Body of pancreas (tissue), 4 donors: ENCODE results near the gene SPAG9. TPM values are rescaled to one million over a fixed set of nuclear protein-coding genes. Genes with fewer than 3 reads are reported as not detected.
A peak's percentile ranks its signal among the peaks of the same experiment; 100 is the strongest.

Experiments
- ATAC-seq: fragments of 150-250 bp; one replicate; pipeline ENCODE4 v1.9.1; 2016
- DNase-seq, 4 donors: peaks; one replicate each; pipeline ENCODE4 v3.0.0-alpha.2; 2019
- H3K27ac ChIP-seq, 4 donors: fragments of 200-600 bp; sonication (generic); 1 replicate in 3 of 4; 2 replicates in 1 of 4; pipeline versions ENCODE4 v1.5.1 to v1.6.1; 2016 to 2019; ENCODE audit warnings: mild to moderate bottlenecking in 1 of 4, mixed read lengths in 1 of 4, moderate library complexity in 1 of 4
- H3K27me3 ChIP-seq, 2 donors: fragments of 200-600 bp; sonication (generic); one replicate each; pipeline ENCODE4 v1.6.0; 2016; ENCODE audit warnings: mild to moderate bottlenecking in 1 of 2
- H3K36me3 ChIP-seq, 2 donors: fragments of 200-600 bp; sonication (generic); replicated peaks in 1 of 2; 2 replicates each; pipeline ENCODE4 v1.5.1; 2016; ENCODE audit warnings: low read depth in 2 of 2; ENCODE audit not compliant: insufficient read depth in 1 of 2
- H3K4me1 ChIP-seq: fragments of 200-600 bp; sonication (generic); one replicate; pipeline ENCODE4 v1.6.0; 2016
- H3K4me3 ChIP-seq, 2 donors: fragments of 200-600 bp; sonication (generic); 1 replicate in 1 of 2; 2 replicates in 1 of 2; pipeline ENCODE4 v1.5.1; 2016 to 2019
- H3K9me3 ChIP-seq, 3 donors: fragments of 200-600 bp; sonication (generic); 1 replicate in 2 of 3; 2 replicates in 1 of 3; pipeline ENCODE4 v1.5.1; 2016
- CTCF ChIP-seq, 7 experiments: fragments of 450-650 bp in 4 of 7; fragments of 200-600 bp in 3 of 7; sonication (generic) in 3 of 7; IDR thresholded peaks; one replicate each; pipeline ENCODE4 v1.5.1; 2016 to 2019; ENCODE audit warnings: antibody characterized with exemption in 7 of 7
- POLR2A ChIP-seq, 3 donors: fragments of 450-650 bp; IDR thresholded peaks; one replicate each; pipeline ENCODE4 v1.6.1; 2016; ENCODE audit warnings: antibody characterized with exemption in 3 of 3, mild to moderate bottlenecking in 2 of 3
- WGBS, 2 donors: methylation state at CpG; one replicate each; pipeline ENCODE4 v1.1.5; 2017; 5-methylcytosine and 5-hydroxymethylcytosine counted together
- intact Hi-C: fragments of 100-400 bp; cut with DNase I; formaldehyde crosslinking; loops from one replicate; pipeline ENCODE4 v1.15.1; 2023
- total RNA-seq, 2 donors: library from RNA; depleted of rRNA; stranded (reverse); fragments of >200 nt; gene quantifications; one replicate each; pipeline ENCODE4 v1.1.0, GENCODE V29; 2016

SPAG9 gene
- total RNA-seq, 2 donors from 2014 or later, result 49.8 to 76.8 TPM

- WGBS, 2 donors, result 80 to 81% methylated on average over 7 of the region's 7 CpGs
- Histone ChIP-seq H3K27me3 (no peaks in the 10 kb centered on the region), H3K4me3 (no peak overlapping the region), H3K36me3 (no peaks in the 10 kb centered on the region), H3K27ac (peak overlapping the region in 1 of 4 donors; percentile 68), H3K4me1 (peaks cover 27% of the 10 kb centered on the region), H3K9me3 (no peaks in the 10 kb centered on the region)
- DNase-seq (no peak), ATAC-seq (no peak)
- intact Hi-C loops, result no loop called here
- TF ChIP-seq POLR2A (IDR thresholded peaks at IDR 0.05), result no peak
- no peak for TF ChIP-seq CTCF (IDR thresholded peaks at IDR 0.05)
These were observed 75.7 kb downstream of the SPAG9 start for GRCh38 chr17:51044976-51045375.

GRCh38 chr17:51036084-51036483 is 84.6 kb downstream of the SPAG9 start:
- TF ChIP-seq CTCF (IDR thresholded peaks at IDR 0.05) (no peak), POLR2A (IDR thresholded peaks at IDR 0.05) (no peak)
- Histone ChIP-seq H3K4me3 (no peak overlapping the region), H3K9me3 (no peaks in the 10 kb centered on the region), H3K27ac (no peak overlapping the region), H3K36me3 (peaks cover 0 to 2% of the 10 kb centered on the region in 2 donors), H3K27me3 (no peaks in the 10 kb centered on the region), H3K4me1 (no peaks in the 10 kb centered on the region)
- 91 to 93% methylated on average over 3 of the region's 3 CpGs for WGBS, 2 donors
- ATAC-seq, result no peak
- intact Hi-C loops, result no loop called here
- DNase-seq, result no peak

DNA sequence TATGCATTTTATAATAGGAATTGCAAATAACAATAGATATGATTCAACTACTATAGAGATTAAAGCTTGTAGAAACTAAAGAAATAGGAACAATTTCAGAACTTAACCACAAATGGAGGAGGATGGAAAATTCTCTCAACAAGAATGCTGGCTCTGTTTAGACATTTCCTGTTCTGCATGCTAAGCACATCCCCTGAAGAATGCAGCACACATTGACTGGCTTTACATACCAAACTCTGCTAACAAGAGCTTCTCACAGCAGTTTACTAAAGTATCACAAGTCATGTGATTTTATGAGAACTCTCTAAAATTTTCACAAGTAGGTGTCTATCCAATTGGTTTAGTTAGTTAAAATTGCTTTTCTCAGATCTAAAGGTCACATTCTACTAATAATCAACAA is 85.2 kb downstream of the SPAG9 start:
- H3K9me3 ChIP-seq, result no peaks in the 10 kb centered on the region
- H3K36me3 ChIP-seq, result peaks cover 0 to 2% of the 10 kb centered on the region in 2 donors
- H3K27me3 ChIP-seq, result no peaks in the 10 kb centered on the region
- no peaks in the 10 kb centered on the region for H3K4me1 ChIP-seq
- intact Hi-C loops, result no loop called here
- no peak overlapping the region for H3K4me3 ChIP-seq
- ATAC-seq (no peak), DNase-seq (no peak)
- no peak overlapping the region for H3K27ac ChIP-seq
- TF ChIP-seq POLR2A (IDR thresholded peaks at IDR 0.05), result no peak
- TF ChIP-seq CTCF (IDR thresholded peaks at IDR 0.05), result no peak

- Histone ChIP-seq H3K36me3 (peaks cover 0 to 2% of the 10 kb centered on the region in 2 donors), H3K27me3 (no peaks in the 10 kb centered on the region), H3K4me1 (no peaks in the 10 kb centered on the region), H3K27ac (no peak overlapping the region), H3K9me3 (no peaks in the 10 kb centered on the region), H3K4me3 (no peak overlapping the region)
- TF ChIP-seq POLR2A (IDR thresholded peaks at IDR 0.05), result no peak
- TF ChIP-seq CTCF (IDR thresholded peaks at IDR 0.05), result no peak
- ATAC-seq (no peak), DNase-seq (no peak)
- 76 to 77% methylated on average over 2 of the region's 2 CpGs for WGBS, 2 donors
- intact Hi-C loops, result no loop called here
These were observed 85.9 kb downstream of the SPAG9 start for GRCh38 chr17:51034800-51035199.

DNA sequence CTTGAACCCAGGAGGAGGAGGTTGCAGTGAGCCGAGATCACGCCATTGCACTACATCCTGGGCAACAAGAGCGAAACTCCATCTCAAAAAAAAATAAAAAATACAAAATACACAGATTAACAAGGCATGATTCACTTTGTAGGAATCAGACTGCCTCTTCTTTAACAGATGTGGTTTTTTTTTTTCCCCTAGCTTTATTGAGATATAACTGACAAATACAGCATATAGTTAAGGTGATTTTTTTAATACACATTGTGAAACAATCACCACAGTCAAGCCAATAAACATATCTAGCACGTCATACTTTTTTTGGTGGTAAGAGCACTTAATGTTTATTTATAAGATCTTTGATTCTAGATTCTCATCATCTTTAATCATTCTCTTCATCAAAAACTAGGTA is 87.8 kb downstream of the SPAG9 start:
- 79 to 82% methylated on average over 4 of the region's 4 CpGs for WGBS, 2 donors
- Histone ChIP-seq H3K4me3 (no peak overlapping the region), H3K9me3 (no peaks in the 10 kb centered on the region), H3K27ac (peak overlapping the region in 1 of 4 donors; percentile 13), H3K36me3 (peaks cover 0 to 2% of the 10 kb centered on the region in 2 donors), H3K27me3 (no peaks in the 10 kb centered on the region), H3K4me1 (no peaks in the 10 kb centered on the region)
- intact Hi-C loops, result no loop called here
- DNase-seq, result no peak
- ATAC-seq, result no peak
- TF ChIP-seq CTCF (IDR thresholded peaks at IDR 0.05) (no peak), POLR2A (IDR thresholded peaks at IDR 0.05) (no peak)
